ENCODE data around the gene MRGPRX4. TPM values are rescaled to one million over a fixed set of nuclear protein-coding genes. Genes with fewer than 3 reads are reported as not detected.

The MRGPRX4 gene
- total RNA-seq, 2 donors from 2014 or later = not detected

GRCh38 chr11:18221274-18221876, 48.7 kb downstream of the MRGPRX4 start:
- Histone ChIP-seq H3K9ac (ENCODE audit: extremely low read depth, low read length, poor library complexity, severe bottlenecking) (no peak overlapping the region), H3K36me3 (ENCODE audit: control insufficient read depth, insufficient read depth, low read length) (no peaks in the 10 kb centered on the region), H3K9me3 (ENCODE audit: control insufficient read depth, low read length) (no peaks in the 10 kb centered on the region), H3K27me3 (ENCODE audit: control insufficient read depth, insufficient read depth, low read length, poor library complexity, severe bottlenecking) (peaks cover 31% of the 10 kb centered on the region), H3K27ac (ENCODE audit: low read depth, low read length) (no peak overlapping the region), H3K4me1 (ENCODE audit: control insufficient read depth, insufficient read depth, low read length) (no peaks in the 10 kb centered on the region), H3K4me3 (ENCODE audit: low read length) (no peak overlapping the region)
- DNase-seq = no peak
- TF ChIP-seq CTCF (conservative IDR thresholded peaks at IDR 0.05) = no peak
- H3K27ac Mint-ChIP-seq = no peak overlapping the region
- no peaks in the 10 kb centered on the region for H3K4me1 Mint-ChIP-seq
- peaks cover 7% of the 10 kb centered on the region for H3K27me3 Mint-ChIP-seq (ENCODE audit: insufficient read depth)
- H3K4me3 Mint-ChIP-seq = no peak overlapping the region
- 89 to 100% methylated on average over 3 to 5 of the region's 5 CpGs for WGBS, 2 experiments (ENCODE audit: insufficient coverage in 1 of 2, insufficient read length in 1 of 2)
- no peaks in the 10 kb centered on the region for H3K36me3 Mint-ChIP-seq (ENCODE audit: low read depth)
- no peaks in the 10 kb centered on the region for H3K9me3 Mint-ChIP-seq

DNA sequence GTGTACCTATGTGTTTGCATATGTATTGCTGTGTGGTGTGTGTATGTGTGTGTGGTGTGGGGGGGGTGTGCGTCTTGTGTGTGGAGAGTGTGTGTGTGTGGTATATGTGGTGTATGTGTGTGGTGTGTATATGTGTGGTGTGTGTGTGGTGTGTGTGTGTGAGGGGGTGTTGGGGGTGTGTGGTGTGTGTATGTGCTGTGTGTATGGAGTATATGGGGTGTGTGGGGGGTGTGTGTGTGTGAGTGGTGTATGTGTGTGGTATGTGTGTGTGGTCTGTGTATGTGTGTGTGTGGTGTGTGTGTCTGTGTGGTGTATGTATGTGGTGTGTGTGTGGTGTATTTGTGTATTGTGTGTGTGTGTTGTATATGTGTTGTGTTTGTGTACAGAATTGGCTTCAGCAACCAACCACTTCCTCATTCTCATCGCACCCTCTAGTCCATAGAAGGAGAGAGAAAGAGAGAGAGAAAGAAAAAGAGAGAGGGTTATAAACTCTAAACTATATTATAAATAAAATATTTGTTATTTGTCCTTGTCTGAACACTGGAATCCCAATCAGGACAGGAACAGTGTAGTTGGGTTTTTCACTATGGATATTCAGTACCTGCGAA, 50.3 kb downstream of the MRGPRX4 start:
- Histone ChIP-seq H3K9me3 (ENCODE audit: control insufficient read depth, low read length) (no peaks in the 10 kb centered on the region), H3K9ac (ENCODE audit: extremely low read depth, low read length, poor library complexity, severe bottlenecking) (no peak overlapping the region), H3K4me1 (ENCODE audit: control insufficient read depth, insufficient read depth, low read length) (no peaks in the 10 kb centered on the region), H3K4me3 (ENCODE audit: low read length) (no peak overlapping the region), H3K36me3 (ENCODE audit: control insufficient read depth, insufficient read depth, low read length) (no peaks in the 10 kb centered on the region), H3K27me3 (ENCODE audit: control insufficient read depth, insufficient read depth, low read length, poor library complexity, severe bottlenecking) (peaks cover 16% of the 10 kb centered on the region), H3K27ac (ENCODE audit: low read depth, low read length) (no peak overlapping the region)
- Mint-ChIP-seq H3K27ac (no peak overlapping the region), H3K9me3 (no peaks in the 10 kb centered on the region), H3K4me3 (no peak overlapping the region), H3K4me1 (no peaks in the 10 kb centered on the region), H3K36me3 (ENCODE audit: low read depth) (no peaks in the 10 kb centered on the region), H3K27me3 (ENCODE audit: insufficient read depth) (peaks cover 2% of the 10 kb centered on the region)
- 100% methylated on average over 1 to 2 of the region's 3 CpGs for WGBS, 2 experiments (ENCODE audit: insufficient coverage in 1 of 2, insufficient read length in 1 of 2)
- no peak for DNase-seq
- no peak for TF ChIP-seq CTCF (conservative IDR thresholded peaks at IDR 0.05)

Other genes starting within 250 kb of the MRGPRX4 start
- gene SERGEF, start 159.8 kb upstream of the MRGPRX4 start, total RNA-seq = 10 to 100 TPM; 26.7 to 42.1 TPM
- under 1 TPM; 0.24 to 0.31 TPM for gene TPH1, start 126.6 kb upstream of the MRGPRX4 start, total RNA-seq
- gene SAAL1, start 66.8 kb upstream of the MRGPRX4 start, total RNA-seq = 10 to 100 TPM; 23.2 to 28.2 TPM
- not detected for gene MRGPRX3, start 40.3 kb upstream of the MRGPRX4 start, total RNA-seq
- not detected for gene SAA4, start 64.0 kb downstream of the MRGPRX4 start, total RNA-seq
- gene SAA2, start 75.8 kb downstream of the MRGPRX4 start, total RNA-seq = 1 to 10 TPM in 1 of 2 donors, under 1 TPM in 1; 0.29 to 1.4 TPM
- gene SAA1, start 93.4 kb downstream of the MRGPRX4 start, total RNA-seq = not detected
- gene HPS5, start 149.3 kb downstream of the MRGPRX4 start, total RNA-seq = 10 to 100 TPM; 21.4 TPM
- 10 to 100 TPM; 25.7 to 31.5 TPM for gene GTF2H1, start 149.7 kb downstream of the MRGPRX4 start, total RNA-seq
- gene LDHA, start 221.7 kb downstream of the MRGPRX4 start, total RNA-seq = 100 to 1,000 TPM; 256 to 308 TPM
- gene LDHC, start 239.5 kb downstream of the MRGPRX4 start, total RNA-seq = under 1 TPM; 0.58 to 0.62 TPM